Epithelial cell of esophagus (primary cell): ENCODE results near the gene GRIK1.
A peak's percentile ranks its signal among the peaks of the same experiment; 100 is the strongest.

Source experiments
- DNase-seq: peaks from one replicate; pipeline ENCODE4 v3.0.0; 2010; ENCODE audit warnings: low read depth
- H3K4me3 ChIP-seq: 2 replicates; pipeline ENCODE4 v1.5.1; 2011; ENCODE audit warnings: mild to moderate bottlenecking, low read length, control low read depth
- TF ChIP-seq, protein P1 (sequence below): IDR thresholded peaks from 2 replicates; pipeline ENCODE4 v1.5.1; 2011; ENCODE audit warnings: low read depth, mild to moderate bottlenecking, low read length, control low read depth, inconsistent platforms; ENCODE audit not compliant: insufficient read depth; ENCODE audit errors: missing control alignments

The GRIK1 gene

DNA sequence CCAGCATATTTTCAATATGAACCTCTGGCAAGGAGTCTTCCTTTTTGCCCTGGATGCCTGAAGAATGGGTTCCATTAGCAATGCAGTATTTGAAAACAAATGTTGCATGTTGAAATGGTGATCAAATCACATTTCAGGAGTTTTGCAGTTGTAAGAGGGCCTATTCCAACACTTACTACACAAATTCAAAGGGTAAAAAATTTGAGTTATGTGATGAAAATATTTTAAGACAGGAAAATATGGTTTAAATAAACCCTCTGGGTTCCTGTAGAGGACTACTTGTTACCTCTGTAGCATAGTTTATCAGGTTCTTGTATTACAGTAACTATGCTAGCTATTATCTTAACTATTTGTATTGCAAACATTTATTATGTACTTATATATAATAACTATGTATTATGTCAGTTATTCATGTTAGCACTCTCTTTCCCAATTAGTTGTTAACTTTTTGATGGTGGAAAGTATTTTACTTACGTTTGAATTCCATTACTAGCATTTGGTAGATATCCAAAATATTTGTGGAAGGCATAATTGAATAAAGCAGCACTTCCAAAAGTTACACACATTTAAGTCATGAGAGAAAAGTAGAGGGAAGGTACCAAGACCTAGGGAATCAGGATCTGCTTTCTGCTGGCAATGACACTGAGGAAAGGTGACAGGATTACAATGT is 312.9 kb downstream of the GRIK1 start:
- TF ChIP-seq, protein P1, sequence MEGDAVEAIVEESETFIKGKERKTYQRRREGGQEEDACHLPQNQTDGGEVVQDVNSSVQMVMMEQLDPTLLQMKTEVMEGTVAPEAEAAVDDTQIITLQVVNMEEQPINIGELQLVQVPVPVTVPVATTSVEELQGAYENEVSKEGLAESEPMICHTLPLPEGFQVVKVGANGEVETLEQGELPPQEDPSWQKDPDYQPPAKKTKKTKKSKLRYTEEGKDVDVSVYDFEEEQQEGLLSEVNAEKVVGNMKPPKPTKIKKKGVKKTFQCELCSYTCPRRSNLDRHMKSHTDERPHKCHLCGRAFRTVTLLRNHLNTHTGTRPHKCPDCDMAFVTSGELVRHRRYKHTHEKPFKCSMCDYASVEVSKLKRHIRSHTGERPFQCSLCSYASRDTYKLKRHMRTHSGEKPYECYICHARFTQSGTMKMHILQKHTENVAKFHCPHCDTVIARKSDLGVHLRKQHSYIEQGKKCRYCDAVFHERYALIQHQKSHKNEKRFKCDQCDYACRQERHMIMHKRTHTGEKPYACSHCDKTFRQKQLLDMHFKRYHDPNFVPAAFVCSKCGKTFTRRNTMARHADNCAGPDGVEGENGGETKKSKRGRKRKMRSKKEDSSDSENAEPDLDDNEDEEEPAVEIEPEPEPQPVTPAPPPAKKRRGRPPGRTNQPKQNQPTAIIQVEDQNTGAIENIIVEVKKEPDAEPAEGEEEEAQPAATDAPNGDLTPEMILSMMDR = no peak
- no peak overlapping the region for H3K4me3 ChIP-seq
- DNase-seq = no peak

DNA sequence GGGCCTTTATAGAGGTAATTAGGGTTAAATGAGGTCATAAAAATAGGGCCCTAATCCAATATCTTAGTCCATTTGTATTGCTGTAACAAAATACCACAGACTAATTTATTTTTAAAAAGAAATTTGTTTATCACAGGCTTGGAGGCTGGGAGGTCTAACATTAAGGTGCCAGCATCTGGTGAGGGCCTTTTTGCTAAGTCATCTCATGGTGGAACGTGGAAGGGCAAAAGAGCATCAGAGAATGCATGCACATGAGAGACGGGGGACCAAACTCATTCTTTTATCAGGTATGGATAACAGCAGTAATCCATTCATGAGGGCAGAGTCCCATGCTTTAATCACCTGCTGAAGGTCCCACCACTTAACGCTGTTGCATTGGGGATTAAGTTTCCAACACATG is 313.8 kb downstream of the GRIK1 start:
- no peak overlapping the region for H3K4me3 ChIP-seq
- TF ChIP-seq, protein P1 = no peak
- DNase-seq = no peak

DNA sequence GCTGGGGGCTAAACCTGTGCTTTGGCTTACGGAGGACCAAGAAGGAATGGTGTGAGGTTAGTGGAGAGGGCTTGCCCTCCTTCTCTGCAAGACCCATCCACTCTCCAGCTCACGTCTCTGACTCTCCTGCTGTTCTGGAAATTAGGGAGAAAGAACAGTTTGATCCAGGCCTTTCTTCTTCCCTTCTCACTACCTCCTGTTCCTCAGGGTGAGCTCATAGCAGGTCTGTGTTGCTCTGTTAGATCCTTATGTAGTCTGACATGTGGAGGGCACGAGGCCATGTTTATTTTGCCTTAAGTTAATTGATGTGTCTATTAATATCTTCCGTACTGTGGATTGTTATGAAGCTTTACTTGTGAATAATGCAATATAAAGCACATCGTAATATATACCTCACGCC is 315.0 kb downstream of the GRIK1 start:
- H3K4me3 ChIP-seq = no peak overlapping the region
- DNase-seq = no peak
- TF ChIP-seq, protein P1 = no peak

DNA sequence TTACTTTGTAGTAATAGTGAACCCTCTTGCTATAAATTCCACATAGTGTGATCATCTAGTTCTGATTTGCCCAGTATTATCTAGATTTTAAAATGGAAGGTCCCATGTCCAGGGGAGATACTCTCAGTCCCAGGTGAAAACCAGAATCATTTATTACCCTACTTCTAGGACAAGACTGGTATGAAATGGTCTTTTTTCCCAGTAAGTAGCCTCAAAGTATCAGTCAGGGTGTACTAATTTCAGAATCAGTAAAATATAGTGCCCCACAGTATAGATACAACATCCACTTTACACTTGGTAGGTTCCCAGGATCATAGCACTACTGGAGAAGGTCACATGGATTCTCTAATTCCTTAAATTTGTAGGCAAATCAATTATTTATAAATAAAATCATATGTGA is 318.3 kb downstream of the GRIK1 start:
- H3K4me3 ChIP-seq = no peak overlapping the region
- TF ChIP-seq, protein P1 = no peak
- DNase-seq = no peak

DNA sequence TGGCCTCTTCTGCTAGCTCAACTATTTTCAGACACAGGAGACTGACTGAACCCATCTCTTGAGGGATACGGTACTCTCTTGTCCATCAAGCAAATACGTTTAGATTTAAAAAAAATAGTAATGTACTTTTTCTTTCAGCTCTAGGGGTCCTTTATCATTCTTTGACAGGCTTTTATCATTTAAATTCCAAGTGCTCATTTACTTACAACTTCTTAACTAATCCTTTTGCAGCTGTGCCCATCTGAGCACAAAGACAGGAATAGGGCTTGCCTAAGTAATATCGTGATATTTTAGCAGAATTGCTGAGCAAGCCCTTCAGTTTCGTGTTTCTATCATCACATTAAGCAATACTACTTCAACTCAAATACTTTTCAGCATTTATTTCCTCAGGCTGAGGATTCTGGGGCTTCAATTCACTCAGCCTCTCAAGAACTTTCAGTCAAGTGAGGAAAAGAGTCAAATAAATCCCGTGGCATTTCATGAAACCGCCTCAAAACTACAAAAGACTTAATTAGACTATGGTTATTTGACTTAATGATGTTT is 323.5 kb downstream of the GRIK1 start:
- no peak overlapping the region for H3K4me3 ChIP-seq
- TF ChIP-seq, protein P1 = no peak
- no peak for DNase-seq

DNA sequence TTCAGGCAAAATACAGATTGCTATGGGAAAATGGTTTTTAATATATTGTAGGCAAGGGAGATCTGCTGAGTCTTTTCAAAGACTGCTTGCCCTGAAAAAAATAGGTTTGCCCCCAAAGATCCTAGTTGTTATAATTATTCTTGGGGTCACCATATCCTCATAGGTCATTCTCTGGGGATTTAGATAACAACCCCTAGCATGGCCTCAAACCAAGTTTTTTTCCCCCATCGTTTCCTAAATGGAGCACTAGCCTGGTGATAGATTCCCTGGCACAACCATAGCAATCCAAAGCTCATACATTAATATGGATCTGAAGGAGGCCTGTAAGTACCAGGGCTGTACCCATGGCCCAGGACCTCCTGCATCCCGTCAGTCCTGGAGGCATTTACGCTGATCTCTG is 325.9 kb downstream of the GRIK1 start:
- no peak overlapping the region for H3K4me3 ChIP-seq
- TF ChIP-seq, protein P1 = no peak
- DNase-seq = no peak

DNA sequence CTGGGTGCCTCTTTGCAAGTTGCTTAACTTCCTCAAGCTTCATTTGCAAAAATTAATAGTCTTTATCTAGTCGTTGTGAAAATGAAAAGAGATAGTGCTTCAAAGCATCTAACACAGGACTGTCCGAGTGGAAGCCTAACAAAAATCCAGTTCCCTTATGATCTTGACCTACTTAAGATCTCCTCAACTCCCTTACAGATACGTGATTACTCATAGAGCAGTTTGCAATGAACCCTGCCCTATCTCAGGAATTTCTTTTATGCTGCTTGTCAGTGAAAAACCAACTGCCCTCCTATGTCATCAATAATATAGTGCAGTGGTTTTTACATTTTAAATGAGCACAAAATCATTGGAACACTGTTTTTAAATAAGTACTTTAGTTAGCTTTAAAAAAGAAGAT is 326.8 kb downstream of the GRIK1 start:
- TF ChIP-seq, protein P1 = no peak
- DNase-seq = peak; percentile 6
- H3K4me3 ChIP-seq = no peak overlapping the region
